Dermis microvascular lymphatic vessel endothelial cell (primary cell): Measurements from ENCODE around the gene SMCO2. TPM values are rescaled to one million over a fixed set of nuclear protein-coding genes. Genes with fewer than 3 reads are reported as not detected.

Experiments
- DNase-seq, 2 donors: peaks; one replicate each; pipeline versions ENCODE4 v3.0.0 to v3.0.0-alpha.2; 2010; ENCODE audit warnings: low read depth in 2 of 2
- total RNA-seq: library from RNA; depleted of rRNA; stranded (reverse); fragments of >200 nt; gene quantifications from 2 replicates; pipeline ENCODE4 v1.2.1, GENCODE V29; 2014

Gene SMCO2
- total RNA-seq: 0.13 TPM in 2 replicates

GRCh38 chr12:27446436-27446835, at the start of gene SMCO2:
SMCO2 (plus strand) TSS chr12:27446736; CDS start chr12:27470632, 23,896 bp downstream.
- DNase-seq: no peak

- DNase-seq: no peak
Observed at GRCh38 chr12:27398466-27398865, 48.1 kb upstream of the SMCO2 start.

GRCh38 chr12:27399074-27399473, 47.5 kb upstream of the SMCO2 start:
- no peak for DNase-seq

GRCh38 chr12:27400856-27401354, 45.6 kb upstream of the SMCO2 start:
- no peak for DNase-seq

GRCh38 chr12:27412047-27412446, 34.5 kb upstream of the SMCO2 start:
- no peak for DNase-seq

GRCh38 chr12:27422697-27423096, 23.8 kb upstream of the SMCO2 start:
- no peak for DNase-seq

GRCh38 chr12:27424631-27425230, 21.8 kb upstream of the SMCO2 start:
- peak; percentile 77 to 85 for DNase-seq

- DNase-seq: no peak
Observed at GRCh38 chr12:27425306-27425705, 21.2 kb upstream of the SMCO2 start.

- DNase-seq: no peak
Observed at GRCh38 chr12:27426743-27427487, 19.6 kb upstream of the SMCO2 start.

- no peak for DNase-seq
Observed at GRCh38 chr12:27427824-27428223, 18.7 kb upstream of the SMCO2 start.

- DNase-seq: no peak
Observed at GRCh38 chr12:27428466-27428865, 18.1 kb upstream of the SMCO2 start.

- DNase-seq: peak in 1 of 2 donors; percentile 17
Observed at GRCh38 chr12:27429606-27430005, 16.9 kb upstream of the SMCO2 start.

- no peak for DNase-seq
Observed at GRCh38 chr12:27431185-27431584, 15.4 kb upstream of the SMCO2 start.

- DNase-seq: peak in 1 of 2 donors; percentile 19
Observed at GRCh38 chr12:27434673-27435565, 11.6 kb upstream of the SMCO2 start.

GRCh38 chr12:27436029-27436428, 10.5 kb upstream of the SMCO2 start:
- no peak for DNase-seq

- no peak for DNase-seq
Observed at GRCh38 chr12:27436768-27437167, 9.8 kb upstream of the SMCO2 start.

- no peak for DNase-seq
Observed at GRCh38 chr12:27437839-27438238, 8.7 kb upstream of the SMCO2 start.

GRCh38 chr12:27447761-27448160, 1.2 kb downstream of the SMCO2 start:
- no peak for DNase-seq

GRCh38 chr12:27449026-27449425, 2.5 kb downstream of the SMCO2 start:
- DNase-seq: no peak

GRCh38 chr12:27449893-27450534, 3.5 kb downstream of the SMCO2 start:
- no peak for DNase-seq

GRCh38 chr12:27451036-27451825, 4.7 kb downstream of the SMCO2 start:
- no peak for DNase-seq
